ENCODE results near the gene NSD1. TPM values are rescaled to one million over a fixed set of nuclear protein-coding genes. Genes with fewer than 3 reads are reported as not detected.

The NSD1 gene
- total and polyA plus RNA-seq, 9 of the 15 experiments (the other 6 are each of a cell fraction or from before 2014, with no cell fraction given) = 3.8 to 51.0 (median 24.7) TPM

DNA sequence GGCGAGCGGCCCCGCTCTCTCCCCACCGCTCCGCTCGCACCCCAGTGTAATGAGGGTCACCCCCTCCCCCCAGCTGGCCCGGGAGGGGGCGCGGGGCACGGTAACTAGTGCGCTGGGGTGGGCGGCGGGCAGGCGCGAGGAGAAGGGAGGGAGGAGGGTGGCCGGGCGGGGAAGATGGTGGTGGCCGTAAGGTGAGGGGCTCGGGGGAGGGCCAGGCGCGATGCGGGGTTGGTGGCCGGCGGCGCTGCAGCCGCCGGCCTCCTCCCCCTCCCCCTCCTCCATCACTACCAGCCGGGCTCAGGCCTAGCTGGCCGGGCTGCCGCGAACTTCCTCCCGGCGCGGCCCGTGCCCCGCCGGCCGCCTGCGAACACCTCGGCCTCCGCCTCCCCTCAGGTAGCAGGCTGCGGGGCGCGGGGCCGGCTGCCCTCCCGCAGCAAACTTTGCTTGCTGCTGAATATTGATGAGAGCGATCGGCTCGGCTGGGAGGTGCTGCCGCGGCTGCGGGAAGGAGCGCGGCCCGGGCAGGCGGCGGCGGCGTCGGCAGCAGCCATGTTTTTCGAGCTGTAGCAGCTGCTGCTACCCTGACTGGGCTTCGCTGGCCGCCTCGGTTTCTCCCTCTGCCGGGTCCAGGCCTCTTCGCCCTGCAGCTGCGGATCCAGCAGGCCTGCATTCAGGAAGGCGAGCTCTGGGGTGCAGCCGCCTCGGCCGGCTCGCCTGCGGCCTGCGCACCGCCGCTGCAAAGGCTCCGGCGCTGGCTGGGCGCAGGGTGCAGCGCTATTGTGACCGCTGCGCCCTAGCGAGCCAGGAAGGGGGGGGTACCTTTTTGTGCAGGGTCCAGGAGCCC, 502 bp downstream of the NSD1 start (continued):
- TF ChIP-seq MGA (IDR thresholded peaks at IDR 0.05) (peak; percentile 70; the same call in 1 of the 2 replicates), IRF1 (CRISPR knock-in tag; IDR thresholded peaks at IDR 0.05; ENCODE audit: borderline replicate concordance) (no peak), KLF10 (CRISPR knock-in tag; IDR thresholded peaks at IDR 0.05) (no peak), TAF7 (tag; IDR thresholded peaks at IDR 0.05) (no peak), ZFX (CRISPR knock-in tag; IDR thresholded peaks at IDR 0.05) (peak; percentile 98), HNRNPH1 (optimal IDR thresholded peaks at IDR 0.05; ENCODE audit: low read depth, low read length) (no peak), CUX1 (CRISPR knock-in tag; IDR thresholded peaks at IDR 0.05) (0 out of 2 replicates have a peak, but pooled peaks have one; percentile 3), SAP30 (IDR thresholded peaks at IDR 0.05; ENCODE audit: borderline replicate concordance, insufficient read depth, low read depth, low read length, poor library complexity, severe bottlenecking) (peak; percentile 22)

All from K562 (cell line).